ENCODE data around the gene TMEM60. TPM values are rescaled to one million over a fixed set of nuclear protein-coding genes. Genes with fewer than 3 reads are reported as not detected.
"Not testable (repeated sequence)": the region's sequence is repeated elsewhere in the genome, so short reads cannot be mapped to it uniquely, and the experiment has no call there.

Gene TMEM60
- polyA plus RNA-seq, 1 donor from 2014 or later = 40.7 TPM

DNA sequence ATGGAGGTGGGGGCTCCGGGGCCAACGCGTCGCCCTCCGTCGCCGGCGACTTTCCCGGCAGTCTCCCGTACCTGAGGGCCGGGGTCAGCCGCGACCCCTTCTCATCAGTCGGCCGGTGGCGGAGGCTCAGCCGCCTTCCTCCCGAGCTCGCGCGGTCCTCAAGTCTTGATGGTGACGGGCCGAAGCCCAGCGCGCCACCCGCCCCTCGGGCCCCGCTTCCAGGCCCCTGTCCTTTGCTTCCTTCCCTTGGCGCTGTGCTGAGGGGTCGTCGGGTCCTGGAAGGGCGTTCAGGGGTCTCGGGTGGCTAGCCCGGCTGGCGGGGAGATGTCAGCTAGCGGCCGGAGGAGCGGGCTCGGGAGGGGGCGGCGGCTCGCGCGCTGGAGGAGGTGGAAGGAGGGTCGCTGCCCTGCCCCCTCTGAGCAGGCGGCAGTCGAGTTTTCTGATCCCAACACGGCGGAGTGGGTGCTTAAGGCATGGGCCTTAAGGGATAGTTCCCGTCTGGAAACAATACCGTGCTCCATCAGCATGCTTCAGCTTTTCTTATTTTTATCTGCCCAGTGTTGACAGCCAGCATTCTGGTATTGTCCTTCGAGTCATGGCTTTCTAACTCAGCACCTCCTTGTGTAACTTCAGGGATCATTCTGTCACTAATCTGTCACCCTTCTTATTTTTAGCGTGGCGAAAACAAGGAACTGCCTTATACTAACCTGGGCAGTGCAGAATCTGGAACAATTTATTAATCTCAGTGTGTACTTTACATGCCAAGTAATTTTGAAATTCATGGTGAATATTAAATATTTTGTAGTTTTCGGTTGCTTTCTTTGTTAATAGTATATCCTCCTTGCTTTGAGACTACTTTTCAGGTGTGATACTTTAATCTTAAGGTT lies 1.1 kb upstream of the TMEM60 start:
- Mint-ChIP-seq H3K9me3 (no peaks in the 10 kb centered on the region), H3K4me3 (peak overlapping the region; percentile 96 to 99 (median 97)), H3K36me3 (no peaks in the 10 kb centered on the region), H3K27ac (peak overlapping the region; percentile 90 to 98 (median 93)), H3K4me1 (peaks cover 52 to 73% (median 56%) of the 10 kb centered on the region in 3 donors), H3K27me3 (no peaks in the 10 kb centered on the region)

DNA sequence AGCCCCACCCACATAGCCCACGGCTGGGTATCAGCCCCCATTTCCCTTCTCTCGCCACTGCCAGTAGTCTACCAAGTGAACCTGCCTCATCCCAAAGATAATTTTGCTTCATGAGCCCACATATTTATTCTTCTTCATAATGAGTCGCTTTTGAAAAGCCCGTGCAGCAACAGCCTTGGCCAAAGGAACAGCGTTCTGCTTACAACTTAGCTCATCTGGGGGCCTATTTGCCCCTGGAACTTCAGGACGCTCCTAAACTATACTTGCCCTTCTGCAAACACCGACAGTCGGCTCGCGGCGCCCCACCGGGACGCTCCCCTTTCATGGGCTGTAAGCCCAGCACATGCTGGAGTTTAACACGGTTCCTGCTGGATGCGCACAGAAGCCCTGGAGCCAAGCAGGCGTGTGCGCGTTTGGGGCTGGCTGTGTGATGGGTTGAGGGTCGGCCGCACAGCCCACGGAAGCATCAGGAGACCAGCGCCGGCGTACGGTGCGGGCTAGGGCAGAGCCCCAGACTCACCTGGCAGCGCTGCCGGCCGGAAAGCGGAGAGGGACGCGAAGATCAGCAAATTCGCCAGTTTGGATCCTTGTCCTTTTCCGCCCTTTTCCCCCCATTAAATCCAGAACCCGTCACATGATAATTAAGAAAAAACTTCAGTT lies 370 bp downstream of the TMEM60 start:
- peak overlapping the region; percentile 96 to 99 (median 97) for H3K4me3 Mint-ChIP-seq
- no peaks in the 10 kb centered on the region for H3K27me3 Mint-ChIP-seq
- H3K9me3 Mint-ChIP-seq = no peaks in the 10 kb centered on the region
- peak overlapping the region; percentile 90 to 98 (median 93) for H3K27ac Mint-ChIP-seq
- H3K4me1 Mint-ChIP-seq = peaks cover 44 to 68% (median 49%) of the 10 kb centered on the region in 3 donors
- H3K36me3 Mint-ChIP-seq = peaks cover 4% of the 10 kb centered on the region

GRCh38 chr7:77796960-77797359 lies 1.3 kb downstream of the TMEM60 start:
- H3K9me3 Mint-ChIP-seq = no peaks in the 10 kb centered on the region
- H3K4me3 Mint-ChIP-seq = peak overlapping the region; percentile 96 to 99 (median 97)
- H3K4me1 Mint-ChIP-seq = peaks cover 38 to 59% (median 44%) of the 10 kb centered on the region in 3 donors
- peak overlapping the region; percentile 90 to 98 (median 93) for H3K27ac Mint-ChIP-seq
- peaks cover 4% of the 10 kb centered on the region for H3K36me3 Mint-ChIP-seq
- no peaks in the 10 kb centered on the region for H3K27me3 Mint-ChIP-seq

- Mint-ChIP-seq H3K4me1 (peaks cover 39 to 53% (median 40%) of the 10 kb centered on the region in 3 donors), H3K27ac (peak overlapping the region in 2 of 3 donors; percentile 5 to 90), H3K27me3 (no peaks in the 10 kb centered on the region), H3K4me3 (peak overlapping the region in 3 of 4 donors; percentile 72 to 97 (median 96)), H3K9me3 (no peaks in the 10 kb centered on the region), H3K36me3 (peaks cover 4% of the 10 kb centered on the region)
These were observed 2.1 kb downstream of the TMEM60 start for GRCh38 chr7:77796109-77796508.

DNA sequence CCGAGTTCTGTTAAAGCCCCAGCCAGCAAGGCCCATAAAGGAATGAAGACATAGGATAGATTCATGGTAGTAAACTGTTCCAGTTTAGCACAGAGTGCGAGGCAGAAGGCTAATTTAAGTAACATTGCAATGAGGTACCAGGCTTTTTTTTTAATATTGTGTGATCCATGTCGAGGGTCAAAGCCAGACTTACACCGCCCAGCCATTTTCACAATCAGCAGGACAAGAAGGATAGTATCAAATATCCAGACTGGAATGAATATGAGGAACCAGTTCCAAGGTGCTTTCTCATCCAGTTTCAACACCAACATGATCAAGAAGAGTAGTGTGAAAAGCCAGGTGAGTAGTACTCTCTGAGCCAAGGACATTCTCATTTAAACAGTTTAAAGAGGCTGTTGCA lies 4.2 kb downstream of the TMEM60 start:
- Mint-ChIP-seq H3K27ac (peak overlapping the region in 1 of 3 donors; percentile 47), H3K36me3 (peaks cover 4% of the 10 kb centered on the region), H3K9me3 (no peaks in the 10 kb centered on the region), H3K27me3 (no peaks in the 10 kb centered on the region), H3K4me1 (peaks cover 28 to 36% (median 34%) of the 10 kb centered on the region in 3 donors), H3K4me3 (peak overlapping the region in 2 of 4 donors; percentile 64 to 79)

DNA sequence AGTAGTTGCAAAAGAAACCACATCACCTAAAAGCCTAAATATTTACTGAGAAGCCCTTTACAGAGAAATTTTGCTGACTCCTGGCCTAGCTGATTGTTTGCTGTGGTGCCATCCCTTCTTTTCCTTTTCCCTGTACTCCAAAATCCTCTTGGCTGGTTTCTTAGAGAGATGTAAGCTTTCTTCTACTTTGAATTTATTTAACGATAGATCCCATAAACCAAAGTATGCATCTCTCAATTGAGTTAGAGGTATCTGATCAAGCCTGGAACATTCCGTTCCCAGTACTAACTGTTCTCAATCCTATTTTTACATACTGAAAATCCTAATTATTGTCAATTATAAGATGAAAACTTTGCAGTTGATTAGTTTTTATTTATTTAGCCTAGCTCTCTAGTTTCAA lies 6.3 kb downstream of the TMEM60 start:
- Mint-ChIP-seq H3K27ac (no peak overlapping the region), H3K27me3 (no peaks in the 10 kb centered on the region), H3K9me3 (no peaks in the 10 kb centered on the region), H3K36me3 (peaks cover 8% of the 10 kb centered on the region), H3K4me1 (peaks cover 22 to 28% (median 26%) of the 10 kb centered on the region in 3 donors), H3K4me3 (no peak overlapping the region)

GRCh38 chr7:77791336-77791735 lies 6.9 kb downstream of the TMEM60 start:
- peaks cover 8% of the 10 kb centered on the region for H3K36me3 Mint-ChIP-seq
- H3K9me3 Mint-ChIP-seq = no peaks in the 10 kb centered on the region
- H3K4me1 Mint-ChIP-seq = peaks cover 16 to 26% (median 21%) of the 10 kb centered on the region in 3 donors
- no peak overlapping the region for H3K4me3 Mint-ChIP-seq
- no peak overlapping the region for H3K27ac Mint-ChIP-seq
- no peaks in the 10 kb centered on the region for H3K27me3 Mint-ChIP-seq

DNA sequence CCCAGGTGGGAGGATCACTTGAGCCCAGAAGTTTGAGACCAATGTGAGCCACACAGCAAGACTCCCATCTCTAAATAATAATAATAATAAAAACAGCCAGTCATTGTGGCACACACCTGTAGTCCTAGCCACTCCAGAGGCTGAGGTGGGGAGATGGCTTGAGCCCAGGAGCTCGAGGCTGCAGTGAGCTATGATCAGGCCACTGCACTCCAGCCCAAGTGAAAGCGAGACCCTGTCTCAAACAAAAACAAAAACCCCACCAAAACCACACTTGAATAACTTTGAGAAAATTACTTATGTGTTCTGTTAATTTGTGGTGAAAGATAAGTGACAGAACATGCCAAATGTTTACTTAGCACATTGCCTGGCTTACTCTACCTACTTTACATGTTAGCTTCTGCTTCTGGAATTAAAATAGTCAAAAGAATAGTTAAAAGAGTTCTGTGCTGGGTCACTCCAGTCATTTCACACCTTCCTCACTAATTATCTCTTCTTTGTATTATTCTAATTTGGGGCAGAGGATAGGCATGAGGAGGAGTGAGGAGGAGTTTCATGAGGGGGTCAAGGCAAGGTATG lies 9.8 kb downstream of the TMEM60 start:
- Mint-ChIP-seq H3K4me3 (no peak overlapping the region), H3K9me3 (no peaks in the 10 kb centered on the region), H3K4me1 (peaks cover 11 to 19% (median 14%) of the 10 kb centered on the region in 3 donors), H3K27ac (peak overlapping the region in 2 of 3 donors; percentile 3 to 64), H3K27me3 (no peaks in the 10 kb centered on the region), H3K36me3 (peaks cover 14% of the 10 kb centered on the region)

GRCh38 chr7:77786741-77787140 lies 11.5 kb downstream of the TMEM60 start:
- H3K27me3 Mint-ChIP-seq = no peaks in the 10 kb centered on the region
- no peak overlapping the region for H3K4me3 Mint-ChIP-seq
- H3K36me3 Mint-ChIP-seq = peaks cover 14% of the 10 kb centered on the region
- peaks cover 11 to 16% (median 15%) of the 10 kb centered on the region in 3 donors for H3K4me1 Mint-ChIP-seq
- peak overlapping the region in 1 of 3 donors; percentile 13 for H3K27ac Mint-ChIP-seq
- no peaks in the 10 kb centered on the region for H3K9me3 Mint-ChIP-seq

GRCh38 chr7:77786018-77786417 lies 12.2 kb downstream of the TMEM60 start:
- peak overlapping the region in 1 of 4 donors; percentile 22 for H3K4me3 Mint-ChIP-seq
- no peaks in the 10 kb centered on the region for H3K9me3 Mint-ChIP-seq
- peaks cover 14% of the 10 kb centered on the region for H3K36me3 Mint-ChIP-seq
- H3K27ac Mint-ChIP-seq = peak overlapping the region in 1 of 3 donors; percentile 10
- no peaks in the 10 kb centered on the region for H3K27me3 Mint-ChIP-seq
- peaks cover 9 to 15% (median 9%) of the 10 kb centered on the region in 3 donors for H3K4me1 Mint-ChIP-seq

GRCh38 chr7:77784426-77784825 lies 13.8 kb downstream of the TMEM60 start:
- H3K27ac Mint-ChIP-seq = peak overlapping the region in 2 of 3 donors; percentile 4 to 80

DNA sequence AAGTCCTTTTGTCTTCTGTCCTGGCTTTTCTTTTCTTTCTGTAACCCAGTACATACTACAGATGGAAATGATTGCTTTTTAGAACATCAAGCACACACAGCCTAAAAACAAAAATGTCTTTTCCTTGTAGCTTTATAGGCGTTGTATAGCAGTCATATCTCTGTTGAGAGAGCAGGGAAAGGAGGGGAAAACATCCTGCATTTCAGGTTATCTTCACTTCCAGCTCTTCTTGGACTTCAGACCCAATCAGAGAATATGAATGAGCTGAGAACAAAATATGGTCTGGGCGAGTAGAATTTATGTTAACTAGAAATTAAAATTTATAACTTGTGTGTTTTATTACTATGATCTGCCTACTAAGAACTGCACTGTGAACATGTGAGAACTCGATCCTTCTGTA lies 14.7 kb downstream of the TMEM60 start:
- H3K36me3 Mint-ChIP-seq = peaks cover 11% of the 10 kb centered on the region

More at GRCh38 chr7:77784426-77784825, 13.8 kb downstream of the TMEM60 start:
- H3K4me1 Mint-ChIP-seq = peaks cover 9 to 15% (median 9%) of the 10 kb centered on the region in 3 donors
- H3K9me3 Mint-ChIP-seq, H3K27me3 Mint-ChIP-seq, H3K4me3 Mint-ChIP-seq: not testable (repeated sequence)
- H3K36me3 Mint-ChIP-seq = peaks cover 14% of the 10 kb centered on the region

GRCh38 chr7:77783111-77783510 lies 15.1 kb downstream of the TMEM60 start:
- no peaks in the 10 kb centered on the region for H3K27me3 Mint-ChIP-seq
- peaks cover 10% of the 10 kb centered on the region for H3K36me3 Mint-ChIP-seq
- no peaks in the 10 kb centered on the region for H3K9me3 Mint-ChIP-seq
- peaks cover 5 to 13% (median 6%) of the 10 kb centered on the region in 3 donors for H3K4me1 Mint-ChIP-seq
- no peak overlapping the region for H3K27ac Mint-ChIP-seq
- H3K4me3 Mint-ChIP-seq = no peak overlapping the region

More for the DNA sequence above, 14.7 kb downstream of the TMEM60 start:
- Mint-ChIP-seq H3K27ac (peak overlapping the region in 1 of 3 donors; percentile 64), H3K4me3 (no peak overlapping the region), H3K4me1 (peaks cover 6 to 13% (median 6%) of the 10 kb centered on the region in 3 donors), H3K27me3 (no peaks in the 10 kb centered on the region), H3K9me3 (no peaks in the 10 kb centered on the region)

DNA sequence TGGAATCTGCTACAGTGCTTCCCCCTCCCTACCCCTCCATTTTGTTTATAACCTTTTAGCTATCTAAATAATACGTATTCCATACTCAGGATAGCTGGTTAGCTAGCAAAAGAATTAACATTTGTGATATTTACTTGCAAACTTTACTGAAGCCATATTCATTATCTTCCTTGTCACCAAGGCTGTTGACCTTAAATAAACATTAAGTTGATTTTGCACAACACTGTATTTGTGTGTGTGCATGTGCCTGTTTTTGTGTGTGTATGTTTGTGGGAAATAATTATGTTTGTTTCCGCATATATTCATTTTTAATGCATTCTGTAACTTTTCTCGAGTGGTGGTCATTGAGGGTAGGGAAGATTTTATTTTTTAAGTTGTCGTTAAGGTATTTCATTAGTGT lies 15.9 kb downstream of the TMEM60 start:
- no peaks in the 10 kb centered on the region for H3K27me3 Mint-ChIP-seq
- peaks cover 10% of the 10 kb centered on the region for H3K36me3 Mint-ChIP-seq
- H3K27ac Mint-ChIP-seq = no peak overlapping the region
- no peaks in the 10 kb centered on the region for H3K9me3 Mint-ChIP-seq
- H3K4me1 Mint-ChIP-seq = peaks cover 5 to 13% (median 6%) of the 10 kb centered on the region in 3 donors
- no peak overlapping the region for H3K4me3 Mint-ChIP-seq

- Mint-ChIP-seq H3K9me3 (peaks cover 2 to 4% (median 2%) of the 10 kb centered on the region in 3 donors), H3K27me3 (no peaks in the 10 kb centered on the region), H3K36me3 (peaks cover 8% of the 10 kb centered on the region)
These were observed 19.7 kb downstream of the TMEM60 start for GRCh38 chr7:77778535-77778934.

More at GRCh38 chr7:77778535-77778934, 19.7 kb downstream of the TMEM60 start:
- peaks cover 0 to 4% (median 0%) of the 10 kb centered on the region in 3 donors for H3K4me1 Mint-ChIP-seq
- H3K4me3 Mint-ChIP-seq = no peak overlapping the region
- no peak overlapping the region for H3K27ac Mint-ChIP-seq

Data from IgD-negative memory B cell (primary cell).